Liver (tissue), 9 donors: ENCODE data around the gene DRAM1. TPM values are rescaled to one million over a fixed set of nuclear protein-coding genes. Genes with fewer than 3 reads are reported as not detected.

ENCODE experiments used
- DNase-seq: peaks from one replicate; pipeline ENCODE4 v3.0.0-alpha.2; 2017; ENCODE audit warnings: low spot score
- H3K27ac ChIP-seq, 2 donors: one replicate each; pipeline ENCODE4 v1.7.0; 2013; ENCODE audit warnings: inconsistent platforms in 2 of 2, low read length in 2 of 2, control low read depth in 1 of 2, low read depth in 1 of 2, mild to moderate bottlenecking in 1 of 2
- H3K27me3 ChIP-seq, 4 donors: one replicate each; pipeline versions ENCODE4 v1.6.1 to v1.7.0; 2013; ENCODE audit warnings: low read length in 3 of 4, inconsistent platforms in 1 of 4, mild to moderate bottlenecking in 1 of 4, moderate library complexity in 1 of 4; ENCODE audit not compliant: control insufficient read depth in 4 of 4, insufficient read depth in 4 of 4
- H3K36me3 ChIP-seq, 4 donors: one replicate each; pipeline versions ENCODE4 v1.6.1 to v1.7.0; 2013; ENCODE audit warnings: low read length in 3 of 4, mild to moderate bottlenecking in 3 of 4, low read depth in 1 of 4, moderate library complexity in 1 of 4; ENCODE audit not compliant: control insufficient read depth in 4 of 4, insufficient read depth in 3 of 4
- H3K4me1 ChIP-seq, 4 donors: one replicate each; pipeline versions ENCODE4 v1.6.1 to v1.7.0; 2013; ENCODE audit warnings: low read length in 3 of 4, mild to moderate bottlenecking in 3 of 4, moderate library complexity in 1 of 4; ENCODE audit not compliant: control insufficient read depth in 4 of 4, insufficient read depth in 4 of 4
- H3K4me3 ChIP-seq, 3 donors: one replicate each; pipeline versions ENCODE4 v1.6.1 to v1.7.0; 2013; ENCODE audit warnings: low read length in 3 of 3, control low read depth in 1 of 3, low read depth in 1 of 3, mild to moderate bottlenecking in 1 of 3
- H3K9ac ChIP-seq, 2 donors: one replicate each; pipeline ENCODE4 v1.7.0; 2013; ENCODE audit warnings: low read length in 2 of 2, mild to moderate bottlenecking in 2 of 2, moderate library complexity in 2 of 2, control low read depth in 1 of 2, low read depth in 1 of 2
- H3K9me3 ChIP-seq, 4 donors: one replicate each; pipeline versions ENCODE4 v1.6.1 to v1.7.0; 2013; ENCODE audit warnings: low read length in 3 of 4; ENCODE audit not compliant: control insufficient read depth in 4 of 4
- ATF3 ChIP-seq: IDR thresholded peaks from 2 replicates; pipeline ENCODE4 v1.6.1; 2016; ENCODE audit warnings: antibody characterized with exemption
- EGR1 ChIP-seq, 2 donors: IDR thresholded peaks; 2 replicates each; pipeline ENCODE4 v1.6.1; 2016 to 2018; ENCODE audit warnings: antibody characterized with exemption in 2 of 2, low read depth in 2 of 2
- FOXA1 ChIP-seq: IDR thresholded peaks from 2 replicates; pipeline ENCODE4 v1.6.1; 2016; ENCODE audit warnings: antibody characterized with exemption
- FOXA2 ChIP-seq: IDR thresholded peaks from 2 replicates; pipeline ENCODE4 v1.6.1; 2016; ENCODE audit warnings: antibody characterized with exemption
- GABPA ChIP-seq, 2 donors: IDR thresholded peaks in 1 of 2; conservative IDR thresholded peaks in 1 of 2; 2 replicates each; pipeline ENCODE4 v1.6.1; 2016; ENCODE audit warnings: antibody characterized with exemption in 2 of 2, mild to moderate bottlenecking in 1 of 2, moderate library complexity in 1 of 2
- HNF4A ChIP-seq, 2 donors: conservative IDR thresholded peaks; 2 replicates each; pipeline ENCODE4 v1.6.1; 2016; ENCODE audit warnings: antibody characterized with exemption in 2 of 2, mild to moderate bottlenecking in 2 of 2
- HNF4G ChIP-seq: IDR thresholded peaks from 2 replicates; pipeline ENCODE4 v1.6.1; 2016; ENCODE audit warnings: antibody characterized with exemption
- JUND ChIP-seq, 2 donors: IDR thresholded peaks; 2 replicates each; pipeline ENCODE4 v1.6.1; 2016; ENCODE audit warnings: antibody characterized with exemption in 2 of 2
- NR2F2 ChIP-seq: IDR thresholded peaks from 2 replicates; pipeline ENCODE4 v1.6.1; 2016; ENCODE audit warnings: antibody characterized with exemption
- RAD21 ChIP-seq, 2 donors: IDR thresholded peaks; 2 replicates each; pipeline ENCODE4 v1.6.1; 2016; ENCODE audit warnings: antibody characterized with exemption in 2 of 2, mild to moderate bottlenecking in 2 of 2
- RXRA ChIP-seq, 2 donors: IDR thresholded peaks; 2 replicates each; pipeline ENCODE4 v1.6.1; 2017 to 2018; ENCODE audit warnings: antibody characterized with exemption in 2 of 2, mild to moderate bottlenecking in 1 of 2
- TAF1 ChIP-seq: conservative IDR thresholded peaks from 2 replicates; pipeline ENCODE4 v1.6.1; 2016; ENCODE audit warnings: antibody characterized with exemption, mild to moderate bottlenecking
- YY1 ChIP-seq: IDR thresholded peaks from 2 replicates; pipeline ENCODE4 v1.6.1; 2016; ENCODE audit warnings: antibody characterized with exemption, mild to moderate bottlenecking
- whole genome bisulfite sequencing: extraction: QIAGEN DNeasy Blood & Tissue Kit; methylation state at CpG from one replicate; pipeline ENCODE4 v1.1.7; 2013; 5-methylcytosine and 5-hydroxymethylcytosine counted together
- polyA plus RNA-seq, 2 donors: library from polyadenylated mRNA; stranded (reverse) in 1 of 2; unstranded in 1 of 2; fragments of 200-250 nt in 1 of 2; fragments of >200 nt in 1 of 2; fragmentation: Nextera tagmentation in 1 of 2; extraction: Ambion mirVana in 1 of 2; gene quantifications; one replicate each; pipeline versions ENCODE4 v1.2.1 to v1.2.3, GENCODE V29; 2013 to 2015
- total RNA-seq, 2 donors: library from RNA; depleted of rRNA; stranded (reverse); fragments of >200 nt; gene quantifications; one replicate each; pipeline ENCODE4 v1.2.3, GENCODE V29; 2014
- TF ChIP-seq, protein P1 (sequence below): IDR thresholded peaks from 2 replicates; pipeline ENCODE4 v1.6.1; 2016; ENCODE audit warnings: antibody characterized with exemption, mild to moderate bottlenecking
- TF ChIP-seq, protein P2 (sequence below): fragments of 150-350 bp; IDR thresholded peaks from 2 replicates; pipeline ENCODE4 v1.5.1; 2017; ENCODE audit warnings: improper control_type of control experiment, low read depth, low read length; ENCODE audit not compliant: missing input control
- TF ChIP-seq, protein P3 (sequence below): IDR thresholded peaks from 2 replicates; pipeline ENCODE4 v1.6.1; 2016; ENCODE audit warnings: antibody characterized with exemption
- TF ChIP-seq, protein P4 (sequence below): IDR thresholded peaks from 2 replicates; pipeline ENCODE4 v1.6.1; 2016; ENCODE audit warnings: antibody characterized with exemption
- donor health status: healthy.
- donor health status: healthy.
- donor health status: healthy.
- donor health status: healthy.
- donor health status: healthy.

Gene DRAM1
- total and polyA plus RNA-seq, 4 donors: 2.7 to 7.8 (median 3.4) TPM

- H3K9ac ChIP-seq: no peak overlapping the region
- H3K27ac ChIP-seq: no peak overlapping the region
- no peak overlapping the region for H3K4me3 ChIP-seq
- TF ChIP-seq, protein P1, sequence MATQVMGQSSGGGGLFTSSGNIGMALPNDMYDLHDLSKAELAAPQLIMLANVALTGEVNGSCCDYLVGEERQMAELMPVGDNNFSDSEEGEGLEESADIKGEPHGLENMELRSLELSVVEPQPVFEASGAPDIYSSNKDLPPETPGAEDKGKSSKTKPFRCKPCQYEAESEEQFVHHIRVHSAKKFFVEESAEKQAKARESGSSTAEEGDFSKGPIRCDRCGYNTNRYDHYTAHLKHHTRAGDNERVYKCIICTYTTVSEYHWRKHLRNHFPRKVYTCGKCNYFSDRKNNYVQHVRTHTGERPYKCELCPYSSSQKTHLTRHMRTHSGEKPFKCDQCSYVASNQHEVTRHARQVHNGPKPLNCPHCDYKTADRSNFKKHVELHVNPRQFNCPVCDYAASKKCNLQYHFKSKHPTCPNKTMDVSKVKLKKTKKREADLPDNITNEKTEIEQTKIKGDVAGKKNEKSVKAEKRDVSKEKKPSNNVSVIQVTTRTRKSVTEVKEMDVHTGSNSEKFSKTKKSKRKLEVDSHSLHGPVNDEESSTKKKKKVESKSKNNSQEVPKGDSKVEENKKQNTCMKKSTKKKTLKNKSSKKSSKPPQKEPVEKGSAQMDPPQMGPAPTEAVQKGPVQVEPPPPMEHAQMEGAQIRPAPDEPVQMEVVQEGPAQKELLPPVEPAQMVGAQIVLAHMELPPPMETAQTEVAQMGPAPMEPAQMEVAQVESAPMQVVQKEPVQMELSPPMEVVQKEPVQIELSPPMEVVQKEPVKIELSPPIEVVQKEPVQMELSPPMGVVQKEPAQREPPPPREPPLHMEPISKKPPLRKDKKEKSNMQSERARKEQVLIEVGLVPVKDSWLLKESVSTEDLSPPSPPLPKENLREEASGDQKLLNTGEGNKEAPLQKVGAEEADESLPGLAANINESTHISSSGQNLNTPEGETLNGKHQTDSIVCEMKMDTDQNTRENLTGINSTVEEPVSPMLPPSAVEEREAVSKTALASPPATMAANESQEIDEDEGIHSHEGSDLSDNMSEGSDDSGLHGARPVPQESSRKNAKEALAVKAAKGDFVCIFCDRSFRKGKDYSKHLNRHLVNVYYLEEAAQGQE: no peak
- TF ChIP-seq YY1 (no peak), FOXA1 (no peak), HNF4G (no peak), RAD21 (IDR thresholded peaks at IDR 0.05) (no peak), FOXA2 (no peak), HNF4A (conservative IDR thresholded peaks at IDR 0.05) (no peak), EGR1 (IDR thresholded peaks at IDR 0.05; ENCODE audit: low read depth in 2 of 2) (no peak), TAF1 (no peak), NR2F2 (no peak), GABPA (IDR thresholded peaks at IDR 0.05 in 1 of 2, conservative IDR thresholded peaks at IDR 0.05 in 1 of 2) (no peak)
- TF ChIP-seq, protein P2, sequence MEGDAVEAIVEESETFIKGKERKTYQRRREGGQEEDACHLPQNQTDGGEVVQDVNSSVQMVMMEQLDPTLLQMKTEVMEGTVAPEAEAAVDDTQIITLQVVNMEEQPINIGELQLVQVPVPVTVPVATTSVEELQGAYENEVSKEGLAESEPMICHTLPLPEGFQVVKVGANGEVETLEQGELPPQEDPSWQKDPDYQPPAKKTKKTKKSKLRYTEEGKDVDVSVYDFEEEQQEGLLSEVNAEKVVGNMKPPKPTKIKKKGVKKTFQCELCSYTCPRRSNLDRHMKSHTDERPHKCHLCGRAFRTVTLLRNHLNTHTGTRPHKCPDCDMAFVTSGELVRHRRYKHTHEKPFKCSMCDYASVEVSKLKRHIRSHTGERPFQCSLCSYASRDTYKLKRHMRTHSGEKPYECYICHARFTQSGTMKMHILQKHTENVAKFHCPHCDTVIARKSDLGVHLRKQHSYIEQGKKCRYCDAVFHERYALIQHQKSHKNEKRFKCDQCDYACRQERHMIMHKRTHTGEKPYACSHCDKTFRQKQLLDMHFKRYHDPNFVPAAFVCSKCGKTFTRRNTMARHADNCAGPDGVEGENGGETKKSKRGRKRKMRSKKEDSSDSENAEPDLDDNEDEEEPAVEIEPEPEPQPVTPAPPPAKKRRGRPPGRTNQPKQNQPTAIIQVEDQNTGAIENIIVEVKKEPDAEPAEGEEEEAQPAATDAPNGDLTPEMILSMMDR: no peak
- peaks cover 0 to 2% (median 0%) of the 10 kb centered on the region in 4 donors for H3K27me3 ChIP-seq
- WGBS: 75% methylated on average over 5 of the region's 5 CpGs
- DNase-seq: no peak
- no peaks in the 10 kb centered on the region for H3K36me3 ChIP-seq
- H3K9me3 ChIP-seq: no peaks in the 10 kb centered on the region
- no peaks in the 10 kb centered on the region for H3K4me1 ChIP-seq
Observed at GRCh38 chr12:101931498-101932326, 54.3 kb downstream of the DRAM1 start.

DNA sequence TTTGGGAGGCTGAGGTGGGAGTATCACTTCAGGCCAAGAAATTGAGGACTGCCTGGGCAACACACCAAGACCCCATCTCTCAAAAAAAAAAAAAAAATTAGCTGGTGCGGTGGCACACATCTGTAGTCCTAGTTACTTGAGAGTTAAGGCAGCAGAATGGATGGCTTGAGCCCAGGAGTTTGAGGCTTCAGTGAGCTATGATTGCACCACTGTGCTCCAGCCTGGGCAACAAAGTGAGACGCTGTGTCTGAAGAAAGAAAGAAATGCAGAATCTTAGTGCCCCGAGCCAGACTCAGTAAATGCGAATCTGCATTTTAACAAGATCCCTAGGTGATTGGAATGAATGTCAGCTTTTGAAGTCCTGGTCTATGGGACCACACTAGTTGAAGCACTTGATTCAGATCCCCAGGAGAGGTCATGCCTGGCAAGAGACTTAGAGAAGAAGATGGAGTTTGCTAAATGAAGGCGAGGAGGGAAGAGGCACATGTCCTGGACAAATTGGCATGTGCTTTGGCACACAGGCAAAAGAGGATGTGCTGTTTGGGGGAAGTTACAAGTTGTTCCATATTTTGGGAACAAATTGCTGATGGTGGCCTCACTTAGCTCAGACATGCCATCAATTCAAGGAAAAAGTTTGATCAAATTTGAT, 56.6 kb downstream of the DRAM1 start:
- H3K36me3 ChIP-seq: no peaks in the 10 kb centered on the region
- no peak overlapping the region for H3K27ac ChIP-seq
- TF ChIP-seq HNF4G (no peak), ATF3 (no peak), JUND (IDR thresholded peaks at IDR 0.05) (no peak), HNF4A (conservative IDR thresholded peaks at IDR 0.05) (no peak), TAF1 (no peak), YY1 (no peak), FOXA1 (no peak), RXRA (IDR thresholded peaks at IDR 0.05) (no peak)
- TF ChIP-seq, protein P3, sequence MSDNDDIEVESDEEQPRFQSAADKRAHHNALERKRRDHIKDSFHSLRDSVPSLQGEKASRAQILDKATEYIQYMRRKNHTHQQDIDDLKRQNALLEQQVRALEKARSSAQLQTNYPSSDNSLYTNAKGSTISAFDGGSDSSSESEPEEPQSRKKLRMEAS: no peak
- TF ChIP-seq, protein P2: no peak
- TF ChIP-seq, protein P4, sequence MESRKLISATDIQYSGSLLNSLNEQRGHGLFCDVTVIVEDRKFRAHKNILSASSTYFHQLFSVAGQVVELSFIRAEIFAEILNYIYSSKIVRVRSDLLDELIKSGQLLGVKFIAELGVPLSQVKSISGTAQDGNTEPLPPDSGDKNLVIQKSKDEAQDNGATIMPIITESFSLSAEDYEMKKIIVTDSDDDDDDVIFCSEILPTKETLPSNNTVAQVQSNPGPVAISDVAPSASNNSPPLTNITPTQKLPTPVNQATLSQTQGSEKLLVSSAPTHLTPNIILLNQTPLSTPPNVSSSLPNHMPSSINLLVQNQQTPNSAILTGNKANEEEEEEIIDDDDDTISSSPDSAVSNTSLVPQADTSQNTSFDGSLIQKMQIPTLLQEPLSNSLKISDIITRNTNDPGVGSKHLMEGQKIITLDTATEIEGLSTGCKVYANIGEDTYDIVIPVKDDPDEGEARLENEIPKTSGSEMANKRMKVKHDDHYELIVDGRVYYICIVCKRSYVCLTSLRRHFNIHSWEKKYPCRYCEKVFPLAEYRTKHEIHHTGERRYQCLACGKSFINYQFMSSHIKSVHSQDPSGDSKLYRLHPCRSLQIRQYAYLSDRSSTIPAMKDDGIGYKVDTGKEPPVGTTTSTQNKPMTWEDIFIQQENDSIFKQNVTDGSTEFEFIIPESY: no peak
- WGBS: 75% methylated on average over 5 of the region's 5 CpGs
- no peaks in the 10 kb centered on the region for H3K9me3 ChIP-seq
- H3K4me3 ChIP-seq: no peak overlapping the region
- H3K27me3 ChIP-seq: no peaks in the 10 kb centered on the region
- H3K9ac ChIP-seq: no peak overlapping the region
- no peak for DNase-seq
- H3K4me1 ChIP-seq: no peaks in the 10 kb centered on the region
